Uterus (tissue), 4 donors: ENCODE results near the gene MYOG. TPM values are rescaled to one million over a fixed set of nuclear protein-coding genes. Genes with fewer than 3 reads are reported as not detected.

Experiments
- DNase-seq, 2 donors: peaks; one replicate each; pipeline ENCODE4 v3.0.0-alpha.2; 2019 to 2020
- H3K27ac ChIP-seq, 2 donors: fragments of 200-600 bp; sonication (generic); 1 replicate in 1 of 2; 2 replicates in 1 of 2; pipeline ENCODE4 v1.5.1; 2016 to 2018
- H3K27me3 ChIP-seq, 2 donors: fragments of 200-600 bp; sonication (generic); one replicate each; pipeline ENCODE4 v1.5.1; 2018 to 2019; ENCODE audit warnings: control low read depth in 1 of 2
- H3K36me3 ChIP-seq, 2 donors: fragments of 200-600 bp; sonication (generic); one replicate each; pipeline ENCODE4 v1.5.1; 2019; ENCODE audit warnings: control low read depth in 1 of 2
- H3K4me1 ChIP-seq, 2 donors: fragments of 200-600 bp; sonication (generic); one replicate each; pipeline ENCODE4 v1.5.1; 2018 to 2019; ENCODE audit warnings: control low read depth in 1 of 2
- H3K4me3 ChIP-seq, 2 donors: fragments of 200-600 bp; sonication (generic); 1 replicate in 1 of 2; 2 replicates in 1 of 2; pipeline ENCODE4 v1.5.1; 2018 to 2019; ENCODE audit warnings: mild to moderate bottlenecking in 1 of 2
- H3K9me3 ChIP-seq, 2 donors: fragments of 200-600 bp; sonication (generic); one replicate each; pipeline ENCODE4 v1.5.1; 2019; ENCODE audit warnings: control low read depth in 1 of 2
- POLR2A ChIP-seq, 2 donors: fragments of 450-650 bp; IDR thresholded peaks; one replicate each; pipeline ENCODE4 v1.6.1; 2016; ENCODE audit warnings: antibody characterized with exemption in 2 of 2, mild to moderate bottlenecking in 1 of 2, moderate library complexity in 1 of 2
- intact Hi-C: fragments of 100-400 bp; cut with DNase I; formaldehyde crosslinking; loops from one replicate; pipeline ENCODE4 v1.15.1; 2023; ENCODE audit warnings: low total_unique reads
- total RNA-seq, 4 donors: library from RNA; depleted of rRNA in 3 of 4; stranded (reverse); fragments of >200 nt in 3 of 4; gene quantifications; one replicate each; pipeline versions ENCODE4 v1.1.0 to v1.2.4, GENCODE V29; 2014 to 2023
- TF ChIP-seq, protein P1 (sequence below), 4 experiments: fragments of 200-600 bp in 2 of 4; fragments of 450-650 bp in 2 of 4; sonication (generic) in 2 of 4; IDR thresholded peaks; one replicate each; pipeline ENCODE4 v1.5.1; 2016 to 2019; ENCODE audit warnings: antibody characterized with exemption in 4 of 4, mild to moderate bottlenecking in 2 of 4, moderate library complexity in 1 of 4
- donor health status: DM: yes; HTN: yes; CAD: no.

Gene MYOG
- total RNA-seq, 4 donors from 2014 or later: not detected

GRCh38 chr1:203082231-203082505 lies 3.6 kb downstream of the MYOG start:
- no peaks in the 10 kb centered on the region for H3K4me1 ChIP-seq
- no peaks in the 10 kb centered on the region for H3K9me3 ChIP-seq
- H3K36me3 ChIP-seq: no peaks in the 10 kb centered on the region
- TF ChIP-seq, protein P1, sequence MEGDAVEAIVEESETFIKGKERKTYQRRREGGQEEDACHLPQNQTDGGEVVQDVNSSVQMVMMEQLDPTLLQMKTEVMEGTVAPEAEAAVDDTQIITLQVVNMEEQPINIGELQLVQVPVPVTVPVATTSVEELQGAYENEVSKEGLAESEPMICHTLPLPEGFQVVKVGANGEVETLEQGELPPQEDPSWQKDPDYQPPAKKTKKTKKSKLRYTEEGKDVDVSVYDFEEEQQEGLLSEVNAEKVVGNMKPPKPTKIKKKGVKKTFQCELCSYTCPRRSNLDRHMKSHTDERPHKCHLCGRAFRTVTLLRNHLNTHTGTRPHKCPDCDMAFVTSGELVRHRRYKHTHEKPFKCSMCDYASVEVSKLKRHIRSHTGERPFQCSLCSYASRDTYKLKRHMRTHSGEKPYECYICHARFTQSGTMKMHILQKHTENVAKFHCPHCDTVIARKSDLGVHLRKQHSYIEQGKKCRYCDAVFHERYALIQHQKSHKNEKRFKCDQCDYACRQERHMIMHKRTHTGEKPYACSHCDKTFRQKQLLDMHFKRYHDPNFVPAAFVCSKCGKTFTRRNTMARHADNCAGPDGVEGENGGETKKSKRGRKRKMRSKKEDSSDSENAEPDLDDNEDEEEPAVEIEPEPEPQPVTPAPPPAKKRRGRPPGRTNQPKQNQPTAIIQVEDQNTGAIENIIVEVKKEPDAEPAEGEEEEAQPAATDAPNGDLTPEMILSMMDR (IDR thresholded peaks at IDR 0.05): no peak
- TF ChIP-seq POLR2A (IDR thresholded peaks at IDR 0.05): no peak
- no peak for DNase-seq
- intact Hi-C loops: no loop called here
- H3K4me3 ChIP-seq: no peak overlapping the region
- no peak overlapping the region for H3K27ac ChIP-seq
- no peaks in the 10 kb centered on the region for H3K27me3 ChIP-seq

GRCh38 chr1:203081465-203082230 lies 4.2 kb downstream of the MYOG start:
- no peak for DNase-seq
- Histone ChIP-seq H3K4me1 (no peaks in the 10 kb centered on the region), H3K27me3 (no peaks in the 10 kb centered on the region), H3K4me3 (no peak overlapping the region), H3K36me3 (no peaks in the 10 kb centered on the region), H3K9me3 (no peaks in the 10 kb centered on the region), H3K27ac (no peak overlapping the region)
- TF ChIP-seq, protein P1 (IDR thresholded peaks at IDR 0.05): no peak
- intact Hi-C loops: no loop called here

DNA sequence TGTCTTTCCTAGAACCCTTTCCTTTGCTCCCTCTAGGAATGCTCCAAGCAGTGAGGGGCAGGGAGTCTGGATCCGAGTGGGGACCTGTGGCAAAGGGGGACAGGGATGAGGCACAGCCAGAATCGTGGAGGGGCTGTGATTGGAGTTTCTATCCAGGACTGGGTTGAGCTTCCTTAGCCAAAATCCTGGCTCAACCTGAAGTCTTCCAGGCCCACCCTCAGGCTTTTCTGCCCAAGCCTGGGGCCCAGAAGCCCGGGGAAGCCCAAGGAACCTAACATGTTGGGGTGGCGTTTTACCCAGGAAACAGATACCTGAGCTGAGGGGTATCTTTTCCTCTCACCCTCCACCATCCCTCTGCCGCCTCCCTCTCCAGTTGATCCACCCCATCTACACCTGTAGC lies 5.4 kb downstream of the MYOG start:
- TF ChIP-seq, protein P1 (IDR thresholded peaks at IDR 0.05): no peak
- TF ChIP-seq POLR2A (IDR thresholded peaks at IDR 0.05): no peak
- no peak overlapping the region for H3K4me3 ChIP-seq
- intact Hi-C loops: no loop called here
- no peaks in the 10 kb centered on the region for H3K27me3 ChIP-seq
- no peaks in the 10 kb centered on the region for H3K36me3 ChIP-seq
- DNase-seq: no peak
- no peak overlapping the region for H3K27ac ChIP-seq
- H3K4me1 ChIP-seq: no peaks in the 10 kb centered on the region
- H3K9me3 ChIP-seq: no peaks in the 10 kb centered on the region

- TF ChIP-seq POLR2A (IDR thresholded peaks at IDR 0.05): no peak
- TF ChIP-seq, protein P1 (IDR thresholded peaks at IDR 0.05): no peak
- Histone ChIP-seq H3K4me3 (no peak overlapping the region), H3K27ac (no peak overlapping the region), H3K9me3 (no peaks in the 10 kb centered on the region), H3K27me3 (no peaks in the 10 kb centered on the region), H3K4me1 (no peaks in the 10 kb centered on the region), H3K36me3 (no peaks in the 10 kb centered on the region)
- intact Hi-C loops: no loop called here
- DNase-seq: no peak
These were observed 7.3 kb downstream of the MYOG start for GRCh38 chr1:203078478-203078877.

DNA sequence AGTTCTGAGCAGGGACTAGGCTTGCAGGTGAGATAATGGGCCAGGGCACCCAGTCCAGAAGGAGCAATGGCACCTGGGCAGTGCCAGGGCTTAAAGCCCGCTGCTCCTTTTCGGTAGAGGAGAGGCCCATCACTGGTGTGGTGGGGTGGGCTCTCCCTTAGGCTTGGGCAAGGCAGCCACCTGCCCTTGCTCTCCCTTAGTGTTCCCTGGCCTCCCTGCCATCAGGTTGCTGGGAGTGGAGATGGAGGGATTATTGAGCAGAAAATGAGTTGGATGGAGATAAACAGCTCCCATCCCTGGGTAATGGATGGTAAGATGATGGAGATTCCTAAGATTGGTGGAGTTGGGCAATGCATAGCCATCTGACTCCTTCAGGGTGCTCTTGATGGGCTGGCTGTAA lies 7.9 kb downstream of the MYOG start:
- no peak overlapping the region for H3K27ac ChIP-seq
- H3K4me1 ChIP-seq: no peaks in the 10 kb centered on the region
- H3K27me3 ChIP-seq: no peaks in the 10 kb centered on the region
- no peaks in the 10 kb centered on the region for H3K9me3 ChIP-seq
- DNase-seq: no peak
- no peak overlapping the region for H3K4me3 ChIP-seq
- intact Hi-C loops: no loop called here
- H3K36me3 ChIP-seq: no peaks in the 10 kb centered on the region
- TF ChIP-seq POLR2A (IDR thresholded peaks at IDR 0.05): no peak
- TF ChIP-seq, protein P1 (IDR thresholded peaks at IDR 0.05): no peak
